Left ventricle myocardium superior (tissue), 1 donor: Measurements from ENCODE around the gene SCTR. TPM values are rescaled to one million over a fixed set of nuclear protein-coding genes. Genes with fewer than 3 reads are reported as not detected.
A peak's percentile ranks its signal among the peaks of the same experiment; 100 is the strongest.

Experiments
- ATAC-seq: fragments of 200-7000 bp; cut with Tn5 transposase; one replicate; pipeline ENCODE4 v1.9.1; 2020; ENCODE audit warnings: mild to moderate bottlenecking, moderate library complexity
- DNase-seq: peaks from one replicate; pipeline ENCODE4 v3.0.0-alpha.2; 2020
- intact Hi-C: fragments of 100-400 bp; cut with micrococcal nuclease; formaldehyde crosslinking; loops from one replicate; pipeline ENCODE4 v1.11.0; 2022
- total RNA-seq: library from RNA; stranded (reverse); fragmentation: NEBNext Ultra II Directional; extraction: Animal tissue kit (Norgen Biotek cat#: 25700); gene quantifications from one replicate; pipeline ENCODE4 v1.2.1, GENCODE V29; 2021
- donor health status: DM: no; HTN: yes; CAD: no; lungs with severe emphysema.

The SCTR gene
- total RNA-seq, 1 donor from 2014 or later = 1.0 TPM

- DNase-seq (no peak), ATAC-seq (no peak)
- intact Hi-C loops = no loop called here
Measured at GRCh38 chr2:119435953-119436297, 88.4 kb downstream of the SCTR start.

GRCh38 chr2:119435081-119435952 lies 89.0 kb downstream of the SCTR start:
- DNase-seq = no peak
- ATAC-seq = no peak
- intact Hi-C loops = no loop called here

- DNase-seq (no peak), ATAC-seq (no peak)
- intact Hi-C loops = no loop called here
Measured at GRCh38 chr2:119434664-119435063, 89.6 kb downstream of the SCTR start.

DNA sequence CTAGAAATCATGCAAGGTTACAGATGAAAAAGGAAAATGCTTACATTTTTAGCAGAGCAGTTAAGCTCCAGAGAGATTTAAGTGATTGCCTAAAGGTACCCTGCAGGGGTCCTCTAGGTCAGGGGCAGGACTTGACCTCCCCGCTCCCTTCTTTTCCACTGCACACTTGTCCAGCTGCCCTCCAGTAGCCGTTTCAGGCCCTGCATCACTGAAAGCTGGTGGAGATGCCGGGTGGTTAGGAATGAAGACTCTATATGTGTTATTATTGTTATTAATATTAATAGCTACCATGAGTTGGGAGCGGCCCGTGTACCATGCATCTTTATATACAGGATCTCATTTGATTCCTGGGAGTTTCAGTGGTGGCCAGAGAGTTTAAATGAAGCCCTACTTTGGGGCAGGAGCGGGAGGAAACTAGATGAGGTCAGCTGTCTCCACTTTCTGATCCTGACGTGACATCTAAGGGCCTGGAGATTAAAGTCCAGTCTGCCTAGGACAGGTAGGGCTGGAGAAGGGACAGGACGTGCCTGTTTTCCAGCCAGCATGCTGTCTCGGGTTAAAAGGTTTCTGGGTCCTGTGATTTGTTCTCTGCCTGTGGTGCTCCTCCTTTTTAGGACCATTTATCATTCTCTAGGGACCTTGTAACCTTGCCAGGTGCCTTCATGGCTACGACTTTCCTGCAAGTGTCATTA lies 90.5 kb downstream of the SCTR start:
- DNase-seq = no peak
- intact Hi-C loops = no loop called here
- no peak for ATAC-seq

DNA sequence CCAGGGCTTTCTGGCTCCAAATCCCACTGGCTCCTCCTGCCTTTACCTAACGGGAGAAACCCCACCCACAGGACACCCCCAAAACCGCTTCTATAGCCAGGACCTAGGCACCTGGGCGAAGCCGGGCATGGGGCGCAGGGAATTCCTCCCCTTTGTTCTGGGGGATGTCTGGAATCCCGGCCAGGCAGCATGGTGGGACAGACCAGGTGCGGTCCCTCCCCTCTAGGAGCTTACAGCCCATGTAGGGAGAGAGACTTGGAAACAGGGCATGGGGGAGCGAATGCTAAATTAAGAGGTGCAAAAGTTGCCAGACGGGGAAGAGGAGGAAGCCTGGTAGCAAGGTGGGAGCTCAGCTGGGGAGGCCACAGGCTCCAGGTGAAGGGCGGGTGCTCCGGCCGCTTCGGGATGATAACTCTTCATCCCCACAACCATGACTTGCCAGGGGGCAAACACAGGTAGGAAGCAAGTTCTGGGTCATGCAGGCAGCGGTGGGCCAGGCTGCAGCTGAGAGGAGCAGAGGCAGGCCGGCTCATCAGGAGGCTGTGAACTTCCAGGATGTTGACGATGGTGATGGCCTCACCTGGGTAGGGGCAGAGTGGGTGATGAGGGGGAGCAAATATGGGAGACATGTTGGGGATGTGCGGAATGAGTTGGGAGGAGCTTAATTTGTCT lies 91.3 kb downstream of the SCTR start:
- ATAC-seq (no peak), DNase-seq (no peak)
- intact Hi-C loops = no loop called here

GRCh38 chr2:119431976-119432850 lies 92.1 kb downstream of the SCTR start:
- ATAC-seq (peak; percentile 13), DNase-seq (peak; percentile 54)
- intact Hi-C loops = no loop called here

DNA sequence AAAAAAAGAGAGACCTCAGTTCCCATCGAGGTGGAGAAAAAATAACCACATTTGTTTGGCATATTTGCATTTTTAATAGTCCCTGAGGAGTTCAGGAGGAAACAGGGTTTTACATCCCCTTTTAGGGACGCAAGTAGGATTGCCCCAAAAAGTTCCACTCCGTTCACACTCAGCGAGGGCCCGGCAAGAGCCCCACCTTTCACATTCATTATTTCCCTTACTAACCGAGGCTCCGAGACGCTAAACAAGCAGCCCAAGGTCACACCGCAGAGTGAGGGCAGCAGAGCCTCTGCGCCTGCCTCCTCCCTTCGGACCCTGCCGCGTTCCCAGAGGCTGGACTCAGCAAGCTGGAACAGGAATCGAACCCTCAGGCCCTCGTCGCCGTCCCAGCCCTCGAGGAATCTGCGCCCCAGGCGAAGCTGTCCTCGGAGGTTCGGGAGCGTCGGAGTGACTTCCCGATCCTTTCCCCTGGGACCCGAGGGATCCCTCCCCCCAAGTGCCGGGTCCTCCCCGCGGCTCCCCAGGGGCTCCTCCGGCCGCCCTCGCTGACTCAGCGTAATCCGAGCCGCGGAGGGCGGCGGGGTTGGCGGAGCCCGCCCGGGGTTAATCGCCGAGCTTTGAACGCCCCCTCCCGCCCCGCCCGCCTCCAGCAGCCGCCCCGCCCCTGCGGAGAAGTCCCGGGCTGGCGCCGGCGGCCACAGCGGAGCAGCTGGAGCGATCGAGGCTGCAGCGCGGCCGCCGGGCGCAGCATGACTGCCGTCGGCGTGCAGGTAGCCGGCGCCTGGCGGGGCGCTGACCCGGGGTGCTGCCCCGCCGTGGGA lies 92.9 kb downstream of the SCTR start, which contains the start of gene TMEM37:
TSS of gene TMEM37 (plus strand) at position 700 of the 821 bp plus-strand sequence. CDS start at position 750, 50 bp downstream.
- peak; percentile 81 for DNase-seq
- intact Hi-C loops = no loop called here
- ATAC-seq = peak; percentile 91

- intact Hi-C loops = no loop called here
- DNase-seq = no peak
- ATAC-seq = no peak
Measured at GRCh38 chr2:119430023-119430498, 94.2 kb downstream of the SCTR start.

- ATAC-seq (peak; percentile 24), DNase-seq (no peak)
- intact Hi-C loops = no loop called here
Measured at GRCh38 chr2:119429225-119429981, 94.9 kb downstream of the SCTR start.

DNA sequence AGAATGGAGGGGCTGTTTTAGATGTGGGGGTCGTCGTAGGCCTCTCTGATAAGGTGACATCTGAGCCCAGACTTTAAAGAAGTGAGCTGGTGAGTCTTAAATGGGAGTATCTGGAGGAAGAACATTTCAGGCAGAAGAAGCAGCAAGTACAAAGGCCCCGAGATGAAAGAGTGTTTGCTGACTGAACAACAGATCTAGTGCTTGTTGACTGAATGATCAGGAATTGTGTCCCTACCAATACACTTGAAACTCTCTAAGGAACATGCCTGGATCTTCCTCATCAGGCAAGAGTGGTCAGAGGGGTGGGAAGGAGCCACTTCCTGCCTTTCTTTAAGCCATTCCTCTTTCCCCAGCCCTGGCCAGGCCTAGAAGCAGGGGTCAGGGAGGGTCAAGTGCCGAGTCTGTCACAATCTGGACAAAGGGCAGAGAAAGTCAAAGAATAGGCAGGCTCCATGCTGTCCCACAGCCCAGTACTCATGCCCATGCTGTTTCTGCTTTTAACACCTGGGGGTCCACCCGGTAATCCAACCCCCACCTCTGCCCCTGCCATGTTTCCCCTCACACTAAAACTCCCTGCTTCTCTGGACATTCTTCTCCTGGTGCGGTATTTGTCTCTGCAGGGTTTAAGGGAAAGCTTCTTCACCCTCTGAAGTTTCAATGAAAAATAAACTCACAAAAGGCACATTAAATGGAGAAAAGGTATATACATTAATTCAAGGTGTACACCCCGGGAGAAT lies 95.6 kb downstream of the SCTR start:
- DNase-seq (no peak), ATAC-seq (peak; percentile 17)
- intact Hi-C loops = no loop called here

DNA sequence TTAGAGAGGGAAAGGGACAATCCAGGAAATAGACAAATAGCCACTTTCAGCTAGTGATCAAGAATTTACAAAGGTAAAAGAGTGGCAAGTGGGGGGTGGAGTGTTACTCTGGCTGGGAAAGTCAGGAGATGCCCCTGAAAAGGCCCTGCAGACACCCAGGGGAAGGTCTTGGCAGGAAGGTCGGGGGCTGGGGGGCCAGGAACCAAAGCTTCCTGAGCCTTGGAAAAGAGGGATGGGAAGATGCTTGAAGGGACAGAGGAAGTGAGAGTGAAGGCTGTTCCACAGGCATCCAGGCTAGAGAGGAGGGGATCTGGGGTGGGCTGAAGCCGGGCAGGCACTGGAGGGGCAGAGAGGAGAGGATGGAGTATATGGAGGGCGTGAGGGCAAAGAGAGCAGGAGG lies 96.5 kb downstream of the SCTR start:
- intact Hi-C loops = no loop called here
- no peak for ATAC-seq

DNA sequence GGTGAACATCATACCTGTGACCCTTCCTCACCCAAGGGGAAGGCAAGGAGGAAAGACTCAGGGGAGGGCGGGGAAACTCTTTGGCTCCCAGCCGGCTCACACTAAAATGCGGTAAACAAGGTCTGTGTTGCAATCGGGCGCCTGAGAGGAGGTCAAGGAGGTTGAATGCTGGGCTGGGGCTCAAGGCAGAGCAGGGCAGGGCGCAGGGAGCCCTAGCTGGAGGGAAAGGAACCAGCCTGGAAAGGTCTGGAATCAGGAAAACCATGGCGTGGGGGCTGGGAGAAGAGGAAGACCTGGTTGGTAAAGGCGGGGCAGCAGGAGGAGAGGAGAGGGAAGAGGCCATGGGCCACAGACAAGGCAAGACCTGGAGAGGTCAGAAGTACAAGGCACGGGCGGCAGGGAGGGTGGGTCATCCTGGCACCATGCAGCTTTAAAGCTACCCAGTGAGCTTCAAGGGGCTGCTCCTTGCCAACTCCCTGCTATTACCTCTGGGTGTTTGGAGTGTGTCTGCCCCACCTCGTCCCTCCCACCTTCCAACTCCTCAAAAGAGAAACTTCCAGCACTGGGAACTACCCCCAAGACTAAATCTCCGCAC lies 97.4 kb downstream of the SCTR start:
- intact Hi-C loops = no loop called here
- ATAC-seq (peak; percentile 7), DNase-seq (no peak)

More for the DNA sequence above, 96.5 kb downstream of the SCTR start:
- no peak for DNase-seq

GRCh38 chr2:119426396-119426675 lies 97.9 kb downstream of the SCTR start:
- intact Hi-C loops = no loop called here
- ATAC-seq (no peak), DNase-seq (no peak)

DNA sequence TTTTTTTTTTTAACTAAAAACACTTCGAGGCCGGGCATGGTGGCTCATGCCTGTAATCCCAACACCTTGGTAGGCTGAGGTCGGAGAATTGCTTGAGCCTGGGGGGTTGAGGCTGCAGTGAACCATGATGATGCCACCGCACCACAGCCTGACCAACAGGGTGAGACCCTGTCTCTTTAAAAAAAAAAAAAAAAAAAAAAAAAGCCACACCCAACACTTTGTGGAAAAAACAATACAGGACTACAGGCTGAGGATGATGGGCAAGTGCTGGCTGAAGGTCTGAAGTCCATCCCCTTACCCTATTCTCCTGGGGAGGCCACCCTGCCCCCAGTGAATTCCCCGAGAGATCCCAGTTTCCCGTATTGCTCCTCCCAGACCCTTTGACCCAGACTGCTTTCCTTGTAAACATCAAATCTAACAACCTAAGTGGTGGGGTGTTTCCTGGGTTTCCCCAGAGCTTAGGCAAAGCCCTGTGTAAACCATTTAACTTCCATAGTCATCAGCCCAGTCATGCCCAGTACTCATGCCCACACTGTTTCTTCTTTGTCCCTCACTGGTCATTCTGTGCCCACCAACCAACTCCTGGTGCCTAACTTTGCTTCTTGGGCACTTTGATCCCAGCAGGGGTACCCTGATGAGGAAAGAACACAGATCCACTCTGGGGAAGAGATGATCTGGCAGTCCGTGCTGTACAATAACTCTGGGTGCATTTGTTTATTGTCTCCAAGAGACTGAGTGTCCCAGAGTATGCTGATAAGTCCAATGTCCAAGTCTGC lies 98.5 kb downstream of the SCTR start:
- DNase-seq = no peak
- intact Hi-C loops = no loop called here

GRCh38 chr2:119425119-119425405 lies 99.2 kb downstream of the SCTR start:
- DNase-seq (no peak), ATAC-seq (no peak)
- intact Hi-C loops = no loop called here

More for the DNA sequence above, 98.5 kb downstream of the SCTR start:
- peak; percentile 29 for ATAC-seq
